CD8-positive, alpha-beta memory T cell (primary cell): ENCODE data around the gene DUSP15. TPM values are rescaled to one million over a fixed set of nuclear protein-coding genes. Genes with fewer than 3 reads are reported as not detected.

Source experiments
- CTCF ChIA-PET: fragments of 350-600 bp; sonication (Branson Sonifier 250); formaldehyde crosslinking; loops from one replicate; lab custom pipeline; 2021; ENCODE audit warnings: antibody characterized with exemption; lab: Charles Lee
- POLR2A ChIA-PET: fragments of 350-600 bp; sonication (Branson Sonifier 250); formaldehyde crosslinking; loops from one replicate; lab custom pipeline; 2021; ENCODE audit warnings: antibody characterized with exemption; lab: Charles Lee
- DNase-seq, 5 donors: peaks; one replicate each; pipeline versions ENCODE4 v3.0.0 to v3.0.0-alpha.2; 2020 to 2022; ENCODE audit warnings: mixed read lengths in 1 of 5
- H3K27ac ChIP-seq: one replicate; pipeline ENCODE4 v1.7.0; 2013; ENCODE audit warnings: low read depth, mild to moderate bottlenecking, low read length, moderate library complexity
- H3K27me3 ChIP-seq: 2 replicates; pipeline ENCODE4 v1.7.0; 2013; ENCODE audit warnings: low read length, mild to moderate bottlenecking; ENCODE audit not compliant: insufficient read depth, poor library complexity, severe bottlenecking
- H3K36me3 ChIP-seq: 2 replicates; pipeline ENCODE4 v1.7.0; 2013; ENCODE audit warnings: mild to moderate bottlenecking, low read length, moderate library complexity; ENCODE audit not compliant: insufficient read depth
- H3K4me1 ChIP-seq: 2 replicates; pipeline ENCODE4 v1.7.0; 2013; ENCODE audit warnings: mild to moderate bottlenecking, low read length, moderate library complexity; ENCODE audit not compliant: insufficient read depth
- H3K4me3 ChIP-seq: 2 replicates; pipeline ENCODE4 v1.7.0; 2013; ENCODE audit warnings: mild to moderate bottlenecking, low read length
- H3K9me3 ChIP-seq: 2 replicates; pipeline ENCODE4 v1.7.0; 2013; ENCODE audit warnings: mild to moderate bottlenecking, low read length
- H3K27ac Mint-ChIP-seq, 8 donors: one replicate each; pipeline ENCODE4 v1.8.0; 2020 to 2021; ENCODE audit warnings: mixed read lengths in 8 of 8, mild to moderate bottlenecking in 6 of 8, inconsistent platforms in 3 of 8, moderate library complexity in 3 of 8
- H3K27me3 Mint-ChIP-seq, 2 donors: one replicate each; pipeline ENCODE4 v1.8.0; 2020 to 2021; ENCODE audit warnings: mixed read lengths in 2 of 2, mild to moderate bottlenecking in 1 of 2, moderate library complexity in 1 of 2
- H3K36me3 Mint-ChIP-seq, 3 donors: one replicate each; pipeline ENCODE4 v1.8.0; 2020 to 2021; ENCODE audit warnings: mixed read lengths in 3 of 3, inconsistent platforms in 1 of 3, mild to moderate bottlenecking in 1 of 3
- H3K4me1 Mint-ChIP-seq, 3 donors: one replicate each; pipeline ENCODE4 v1.8.0; 2020 to 2021; ENCODE audit warnings: mixed read lengths in 3 of 3, inconsistent platforms in 1 of 3, mild to moderate bottlenecking in 1 of 3
- H3K4me3 Mint-ChIP-seq, 7 donors: one replicate each; pipeline ENCODE4 v1.8.0; 2020 to 2021; ENCODE audit warnings: mixed read lengths in 7 of 7, mild to moderate bottlenecking in 6 of 7, moderate library complexity in 4 of 7, inconsistent platforms in 2 of 7
- H3K9me3 Mint-ChIP-seq, 5 donors: one replicate each; pipeline ENCODE4 v1.8.0; 2020 to 2022; ENCODE audit warnings: mixed read lengths in 5 of 5, mild to moderate bottlenecking in 3 of 5, moderate library complexity in 2 of 5, inconsistent platforms in 1 of 5
- polyA plus RNA-seq: library from polyadenylated mRNA; unstranded; fragments of 300-500 nt; fragmentation: Illumina TruSeq; gene quantifications from one replicate; pipeline ENCODE4 v1.2.3, GENCODE V29; 2021
- total RNA-seq, 2 experiments: library from RNA; stranded (reverse); gene quantifications; one replicate each; pipeline ENCODE4 v1.2.3, GENCODE V29; 2021

Gene DUSP15
- total and polyA plus RNA-seq, 3 experiments from 2014 or later, result not detected

GRCh38 chr20:31903627-31904386, 33.5 kb upstream of the DUSP15 start:
- no peaks in the 10 kb centered on the region for H3K4me1 Mint-ChIP-seq
- H3K27me3 Mint-ChIP-seq, result peaks cover 5 to 34% of the 10 kb centered on the region in 2 donors
- Histone ChIP-seq H3K4me1 (no peaks in the 10 kb centered on the region), H3K27ac (no peak overlapping the region), H3K4me3 (no peak overlapping the region), H3K9me3 (no peaks in the 10 kb centered on the region), H3K27me3 (no peaks in the 10 kb centered on the region), H3K36me3 (no peaks in the 10 kb centered on the region)
- DNase-seq, result no peak
- ChIA-PET POLR2A (no interaction called here), CTCF (no interaction called here)
- H3K4me3 Mint-ChIP-seq, result no peak overlapping the region
- H3K36me3 Mint-ChIP-seq, result no peaks in the 10 kb centered on the region
- no peaks in the 10 kb centered on the region for H3K9me3 Mint-ChIP-seq
- no peak overlapping the region for H3K27ac Mint-ChIP-seq

DNA sequence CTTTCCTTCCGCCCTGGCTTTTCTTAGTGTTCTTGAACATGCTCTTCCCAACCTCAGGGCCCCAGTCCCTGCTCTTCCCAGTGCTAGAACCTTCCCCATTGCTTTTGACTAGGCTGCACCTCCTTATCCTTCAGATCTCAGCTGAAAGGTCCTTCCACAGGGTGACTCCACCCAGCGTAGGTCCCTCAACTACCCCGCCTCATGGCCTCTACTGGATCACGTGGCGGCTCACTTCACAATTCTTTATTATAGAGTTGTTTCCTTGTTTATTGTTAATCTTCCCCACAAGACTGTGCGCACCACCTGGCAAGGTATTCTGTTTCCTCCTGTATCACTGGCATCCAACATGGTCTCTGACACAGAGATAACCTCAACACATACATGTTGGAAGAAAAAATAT, 31.3 kb upstream of the DUSP15 start:
- POLR2A ChIA-PET, result no interaction called here
- no peaks in the 10 kb centered on the region for H3K9me3 ChIP-seq
- H3K27ac ChIP-seq, result no peak overlapping the region
- no peak overlapping the region for H3K27ac Mint-ChIP-seq
- H3K36me3 Mint-ChIP-seq, result no peaks in the 10 kb centered on the region
- H3K27me3 ChIP-seq, result no peaks in the 10 kb centered on the region
- CTCF ChIA-PET, result no interaction called here
- no peak overlapping the region for H3K4me3 Mint-ChIP-seq
- H3K27me3 Mint-ChIP-seq, result peaks cover 11 to 28% of the 10 kb centered on the region in 2 donors
- no peaks in the 10 kb centered on the region for H3K4me1 ChIP-seq
- no peak overlapping the region for H3K4me3 ChIP-seq
- DNase-seq, result no peak
- no peaks in the 10 kb centered on the region for H3K36me3 ChIP-seq
- H3K4me1 Mint-ChIP-seq, result no peaks in the 10 kb centered on the region
- H3K9me3 Mint-ChIP-seq, result no peaks in the 10 kb centered on the region

GRCh38 chr20:31897541-31897940, 27.2 kb upstream of the DUSP15 start:
- H3K36me3 ChIP-seq, result no peaks in the 10 kb centered on the region
- no peak for DNase-seq
- peaks cover 0 to 4% (median 0%) of the 10 kb centered on the region in 3 donors for H3K4me1 Mint-ChIP-seq
- H3K27me3 Mint-ChIP-seq, result peaks cover 12 to 22% of the 10 kb centered on the region in 2 donors
- no peak overlapping the region for H3K27ac Mint-ChIP-seq
- no peak overlapping the region for H3K4me3 Mint-ChIP-seq
- H3K4me3 ChIP-seq, result no peak overlapping the region
- H3K9me3 ChIP-seq, result no peaks in the 10 kb centered on the region
- ChIA-PET POLR2A (no interaction called here), CTCF (no interaction called here)
- no peaks in the 10 kb centered on the region for H3K4me1 ChIP-seq
- no peaks in the 10 kb centered on the region for H3K9me3 Mint-ChIP-seq
- H3K36me3 Mint-ChIP-seq, result peaks cover 0 to 4% (median 0%) of the 10 kb centered on the region in 3 donors
- no peaks in the 10 kb centered on the region for H3K27me3 ChIP-seq
- H3K27ac ChIP-seq, result no peak overlapping the region

DNA sequence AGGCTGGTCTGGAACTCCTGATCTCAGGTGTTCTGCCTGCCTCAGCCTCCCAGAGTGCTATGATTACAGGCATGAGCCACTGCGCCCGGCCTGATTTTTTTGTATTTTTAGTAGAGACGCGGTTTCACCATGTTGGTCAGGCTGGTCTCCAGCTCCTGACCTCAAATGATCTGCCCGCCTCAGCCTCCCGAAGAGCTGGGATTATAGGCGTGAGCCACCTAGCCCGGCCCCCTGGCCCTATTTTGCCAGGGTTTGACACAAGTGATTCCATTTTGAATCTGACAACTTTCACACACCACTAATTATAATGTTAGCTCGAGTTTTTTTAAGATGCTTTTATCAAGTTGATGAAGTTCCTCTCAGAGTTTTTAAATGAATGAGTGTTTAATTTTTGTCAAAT, 25.7 kb upstream of the DUSP15 start:
- Mint-ChIP-seq H3K36me3 (peaks cover 0 to 4% (median 0%) of the 10 kb centered on the region in 3 donors), H3K4me3 (no peak overlapping the region), H3K27me3 (peaks cover 19 to 22% of the 10 kb centered on the region in 2 donors), H3K9me3 (no peaks in the 10 kb centered on the region), H3K27ac (no peak overlapping the region), H3K4me1 (peaks cover 0 to 4% (median 0%) of the 10 kb centered on the region in 3 donors)
- DNase-seq, result no peak
- no peaks in the 10 kb centered on the region for H3K4me1 ChIP-seq
- POLR2A ChIA-PET, result no interaction called here
- no peaks in the 10 kb centered on the region for H3K9me3 ChIP-seq
- no peaks in the 10 kb centered on the region for H3K36me3 ChIP-seq
- no peak overlapping the region for H3K27ac ChIP-seq
- no peak overlapping the region for H3K4me3 ChIP-seq
- CTCF ChIA-PET, result no interaction called here
- H3K27me3 ChIP-seq, result no peaks in the 10 kb centered on the region

DNA sequence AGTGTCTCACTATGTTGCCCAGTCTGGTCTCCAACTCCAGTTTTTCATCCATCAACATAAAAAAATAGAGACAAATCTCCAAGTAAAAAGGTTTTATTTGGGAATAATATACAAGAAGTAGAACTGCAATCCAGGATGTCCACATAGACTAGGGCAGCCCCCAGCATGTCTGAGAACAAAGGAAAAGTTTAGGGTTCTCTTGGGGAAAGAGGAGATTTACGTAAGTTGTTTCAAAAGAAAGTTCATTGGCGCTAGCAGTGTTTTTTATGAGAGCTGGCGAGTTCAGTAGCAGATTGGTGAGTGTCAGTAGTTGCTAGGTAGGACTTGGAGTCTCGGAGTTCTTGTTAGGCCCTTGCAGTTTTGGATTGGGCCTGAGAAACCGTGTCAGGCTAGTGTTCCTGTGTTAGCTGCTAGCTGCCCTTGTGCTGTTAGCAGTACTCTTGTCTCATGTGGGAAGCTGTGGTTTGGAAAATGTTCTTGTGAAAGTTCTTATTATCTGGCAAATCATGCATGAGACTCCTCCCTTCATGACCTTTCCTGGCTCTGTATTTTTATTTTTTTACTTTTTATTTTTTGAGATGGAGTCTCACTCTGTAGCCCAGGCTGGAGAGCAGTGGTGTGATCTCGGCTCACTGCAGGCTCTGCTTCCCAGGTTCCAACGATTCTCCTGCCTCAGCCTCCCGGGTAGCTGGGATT, 24.8 kb upstream of the DUSP15 start:
- CTCF ChIA-PET, result no interaction called here
- H3K36me3 Mint-ChIP-seq, result peaks cover 0 to 4% (median 0%) of the 10 kb centered on the region in 3 donors
- Histone ChIP-seq H3K4me1 (no peaks in the 10 kb centered on the region), H3K27me3 (no peaks in the 10 kb centered on the region), H3K36me3 (no peaks in the 10 kb centered on the region), H3K4me3 (no peak overlapping the region), H3K27ac (no peak overlapping the region), H3K9me3 (no peaks in the 10 kb centered on the region)
- DNase-seq, result no peak
- H3K27ac Mint-ChIP-seq, result no peak overlapping the region
- no peak overlapping the region for H3K4me3 Mint-ChIP-seq
- peaks cover 17 to 19% of the 10 kb centered on the region in 2 donors for H3K27me3 Mint-ChIP-seq
- no peaks in the 10 kb centered on the region for H3K9me3 Mint-ChIP-seq
- H3K4me1 Mint-ChIP-seq, result peaks cover 0 to 4% (median 0%) of the 10 kb centered on the region in 3 donors
- POLR2A ChIA-PET, result no interaction called here

GRCh38 chr20:31890646-31891045, 20.3 kb upstream of the DUSP15 start:
- Histone ChIP-seq H3K36me3 (no peaks in the 10 kb centered on the region), H3K27me3 (no peaks in the 10 kb centered on the region), H3K27ac (no peak overlapping the region), H3K4me1 (no peaks in the 10 kb centered on the region), H3K9me3 (no peaks in the 10 kb centered on the region), H3K4me3 (no peak overlapping the region)
- Mint-ChIP-seq H3K36me3 (peaks cover 0 to 4% (median 0%) of the 10 kb centered on the region in 3 donors), H3K4me3 (no peak overlapping the region), H3K9me3 (peaks cover 0 to 1% (median 0%) of the 10 kb centered on the region in 5 donors), H3K4me1 (peaks cover 0 to 4% (median 0%) of the 10 kb centered on the region in 3 donors), H3K27me3 (peaks cover 11 to 16% of the 10 kb centered on the region in 2 donors), H3K27ac (no peak overlapping the region)
- ChIA-PET CTCF (no interaction called here), POLR2A (no interaction called here)
- DNase-seq, result no peak

GRCh38 chr20:31883829-31884228, 13.5 kb upstream of the DUSP15 start:
- POLR2A ChIA-PET, result no interaction called here
- no peak overlapping the region for H3K27ac Mint-ChIP-seq

DNA sequence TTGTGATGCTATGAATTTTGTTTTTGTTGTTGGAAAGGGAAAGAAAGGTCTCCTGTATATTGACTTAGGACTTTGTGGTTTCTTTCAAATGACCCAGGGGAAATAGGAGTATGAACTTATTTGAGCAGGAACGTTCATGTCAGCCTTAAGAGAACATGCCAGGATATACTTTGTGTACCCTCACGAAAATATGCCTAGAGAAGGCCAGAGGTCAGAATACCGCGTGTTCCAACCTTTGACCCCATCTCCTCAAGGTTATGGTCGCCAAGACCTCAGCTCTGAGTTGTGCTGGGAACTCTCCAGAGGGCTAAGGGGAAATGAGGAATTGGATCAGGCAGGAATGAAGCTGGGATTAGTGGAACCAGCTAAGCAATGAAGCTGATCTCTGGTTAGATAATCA, 11.6 kb upstream of the DUSP15 start:
- Mint-ChIP-seq H3K4me1 (peaks cover 10 to 14% (median 14%) of the 10 kb centered on the region in 3 donors), H3K27ac (no peak overlapping the region), H3K27me3 (peaks cover 10 to 24% of the 10 kb centered on the region in 2 donors), H3K4me3 (no peak overlapping the region), H3K9me3 (no peaks in the 10 kb centered on the region), H3K36me3 (peaks cover 0 to 4% (median 0%) of the 10 kb centered on the region in 3 donors)
- ChIA-PET CTCF (no interaction called here), POLR2A (no interaction called here)
- no peaks in the 10 kb centered on the region for H3K27me3 ChIP-seq
- H3K27ac ChIP-seq, result no peak overlapping the region
- no peaks in the 10 kb centered on the region for H3K36me3 ChIP-seq
- H3K4me3 ChIP-seq, result no peak overlapping the region
- no peaks in the 10 kb centered on the region for H3K9me3 ChIP-seq
- DNase-seq, result no peak
- H3K4me1 ChIP-seq, result peaks cover 4% of the 10 kb centered on the region

More at GRCh38 chr20:31883829-31884228, 13.5 kb upstream of the DUSP15 start:
- CTCF ChIA-PET, result no interaction called here
- Histone ChIP-seq H3K9me3 (no peaks in the 10 kb centered on the region), H3K36me3 (no peaks in the 10 kb centered on the region), H3K27me3 (no peaks in the 10 kb centered on the region), H3K4me1 (peaks cover 4% of the 10 kb centered on the region), H3K4me3 (no peak overlapping the region), H3K27ac (no peak overlapping the region)
- peaks cover 10 to 14% (median 14%) of the 10 kb centered on the region in 3 donors for H3K4me1 Mint-ChIP-seq
- H3K9me3 Mint-ChIP-seq, result no peaks in the 10 kb centered on the region
- no peak overlapping the region for H3K4me3 Mint-ChIP-seq
- peaks cover 0 to 4% (median 0%) of the 10 kb centered on the region in 3 donors for H3K36me3 Mint-ChIP-seq
- peaks cover 13 to 21% of the 10 kb centered on the region in 2 donors for H3K27me3 Mint-ChIP-seq
- DNase-seq, result no peak
